ENCODE measurements around the gene KNDC1. TPM values are rescaled to one million over a fixed set of nuclear protein-coding genes. Genes with fewer than 3 reads are reported as not detected.
A peak's percentile ranks its signal among the peaks of the same experiment; 100 is the strongest.

KNDC1 gene
- total and polyA plus RNA-seq, 8 donors, result 0.05 to 1.7 (median 0.58) TPM; not detected in 1

DNA sequence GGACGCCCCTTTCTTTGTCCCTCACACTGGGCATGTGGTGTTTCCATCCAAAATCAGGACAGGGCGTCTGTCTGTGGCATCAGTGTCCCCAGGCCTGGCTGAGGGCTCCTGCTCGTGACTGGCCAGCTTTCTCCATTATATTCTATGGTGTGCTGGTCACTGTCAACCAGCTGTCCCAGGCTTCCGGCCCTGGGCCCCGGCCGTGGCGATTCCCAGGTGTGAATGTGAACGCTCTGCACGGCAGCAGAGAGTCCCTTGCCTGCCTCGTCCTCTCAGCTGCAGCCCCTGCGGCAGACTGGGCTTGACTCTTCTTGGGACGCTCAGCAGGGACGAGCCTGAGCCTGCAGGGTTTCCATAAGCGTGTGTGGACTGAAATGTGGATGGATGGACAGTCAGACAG is 64.1 kb downstream of the KNDC1 start:
- Histone ChIP-seq H3K27ac (no peak overlapping the region), H3K4me3 (no peak overlapping the region), H3K36me3 (no peaks in the 10 kb centered on the region), H3K9me3 (no peaks in the 10 kb centered on the region), H3K27me3 (peaks cover under 1 to 77% (median 43%) of the 10 kb centered on the region in 3 donors), H3K4me1 (no peaks in the 10 kb centered on the region)
- WGBS, 5 donors, result 67 to 77% (median 72%) methylated on average over 8 to 14 of the region's 14 CpGs
- intact Hi-C loops (cut with DNase I; ENCODE audit: low total_unique reads), result no loop called here
- TF ChIP-seq EP300 (IDR thresholded peaks at IDR 0.05) (no peak), POLR2A (IDR thresholded peaks at IDR 0.05) (no peak), POLR2AphosphoS5 (IDR thresholded peaks at IDR 0.05) (no peak)
- TF ChIP-seq, protein P1, sequence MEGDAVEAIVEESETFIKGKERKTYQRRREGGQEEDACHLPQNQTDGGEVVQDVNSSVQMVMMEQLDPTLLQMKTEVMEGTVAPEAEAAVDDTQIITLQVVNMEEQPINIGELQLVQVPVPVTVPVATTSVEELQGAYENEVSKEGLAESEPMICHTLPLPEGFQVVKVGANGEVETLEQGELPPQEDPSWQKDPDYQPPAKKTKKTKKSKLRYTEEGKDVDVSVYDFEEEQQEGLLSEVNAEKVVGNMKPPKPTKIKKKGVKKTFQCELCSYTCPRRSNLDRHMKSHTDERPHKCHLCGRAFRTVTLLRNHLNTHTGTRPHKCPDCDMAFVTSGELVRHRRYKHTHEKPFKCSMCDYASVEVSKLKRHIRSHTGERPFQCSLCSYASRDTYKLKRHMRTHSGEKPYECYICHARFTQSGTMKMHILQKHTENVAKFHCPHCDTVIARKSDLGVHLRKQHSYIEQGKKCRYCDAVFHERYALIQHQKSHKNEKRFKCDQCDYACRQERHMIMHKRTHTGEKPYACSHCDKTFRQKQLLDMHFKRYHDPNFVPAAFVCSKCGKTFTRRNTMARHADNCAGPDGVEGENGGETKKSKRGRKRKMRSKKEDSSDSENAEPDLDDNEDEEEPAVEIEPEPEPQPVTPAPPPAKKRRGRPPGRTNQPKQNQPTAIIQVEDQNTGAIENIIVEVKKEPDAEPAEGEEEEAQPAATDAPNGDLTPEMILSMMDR (IDR thresholded peaks at IDR 0.05), result no peak
- no peak for DNase-seq

DNA sequence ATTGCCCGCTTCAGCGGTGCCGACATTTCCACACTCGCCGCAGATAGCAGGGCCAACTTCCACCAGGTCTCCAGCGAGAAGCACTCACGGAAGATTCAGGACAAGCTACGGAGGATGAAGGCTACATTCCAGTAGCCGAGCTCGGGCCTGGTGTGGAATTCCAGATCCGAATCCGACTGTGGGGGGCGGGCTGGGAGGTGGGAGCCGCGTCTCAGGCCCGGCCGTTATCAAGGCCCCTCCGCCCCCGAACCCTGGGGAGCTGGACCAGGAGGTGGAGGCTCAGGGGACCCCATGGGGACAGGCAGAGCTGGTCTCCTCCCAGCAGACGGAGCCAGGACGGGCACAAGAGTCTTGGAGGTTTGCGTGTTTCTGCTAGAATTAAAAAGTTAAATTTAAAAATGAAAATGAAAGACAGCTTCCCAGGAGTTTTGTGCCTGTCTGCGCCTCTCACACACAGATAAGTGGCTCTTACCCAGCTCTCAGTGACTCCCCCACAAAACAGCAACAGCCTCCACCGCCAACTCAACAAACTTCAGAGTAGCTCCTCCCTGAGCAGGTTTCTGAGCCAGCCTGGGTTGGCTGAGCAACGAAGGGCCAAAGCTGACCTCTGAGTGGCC is 64.8 kb downstream of the KNDC1 start:
- no peaks in the 10 kb centered on the region for H3K36me3 ChIP-seq
- intact Hi-C loops (cut with DNase I; ENCODE audit: low total_unique reads), result no loop called here
- WGBS, 5 donors, result 69 to 79% (median 75%) methylated on average over 17 to 25 of the region's 25 CpGs
- TF ChIP-seq EP300 (IDR thresholded peaks at IDR 0.05) (no peak), POLR2A (IDR thresholded peaks at IDR 0.05) (no peak), POLR2AphosphoS5 (IDR thresholded peaks at IDR 0.05) (no peak)
- TF ChIP-seq, protein P1 (IDR thresholded peaks at IDR 0.05), result no peak
- no peak overlapping the region for H3K4me3 ChIP-seq
- H3K27me3 ChIP-seq, result peaks cover 8 to 77% (median 43%) of the 10 kb centered on the region in 3 donors
- peak in 1 of 2 donors; percentile 47 for DNase-seq
- peaks cover under 1 to 7% (median 6%) of the 10 kb centered on the region in 4 donors for H3K4me1 ChIP-seq
- no peaks in the 10 kb centered on the region for H3K9me3 ChIP-seq
- H3K27ac ChIP-seq, result no peak overlapping the region

DNA sequence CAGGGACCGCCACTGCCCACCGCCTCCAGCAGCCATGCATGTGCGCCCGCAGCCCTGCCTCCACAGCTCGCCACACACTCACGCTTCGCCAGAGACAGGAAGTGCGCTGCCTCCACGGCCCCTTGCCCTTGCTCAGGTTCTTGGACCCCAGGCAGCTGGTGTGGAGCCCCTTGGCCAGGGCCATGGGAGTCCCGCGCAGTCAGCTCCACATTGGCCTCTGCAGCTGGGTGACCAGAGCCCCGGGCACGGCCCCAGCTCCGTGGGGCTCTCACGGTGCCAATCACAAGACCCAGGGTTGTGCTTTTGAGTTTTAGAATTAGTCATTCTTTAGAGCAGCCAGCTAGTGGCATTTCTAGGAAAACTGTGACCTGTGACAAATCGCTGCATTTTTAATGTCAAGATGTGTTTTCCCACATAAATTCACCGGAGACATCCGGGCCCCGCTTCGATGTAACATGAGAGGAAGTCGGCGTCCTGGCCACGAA is 65.7 kb downstream of the KNDC1 start:
- H3K27ac ChIP-seq, result no peak overlapping the region
- H3K4me3 ChIP-seq, result no peak overlapping the region
- TF ChIP-seq POLR2AphosphoS5 (IDR thresholded peaks at IDR 0.05) (no peak), POLR2A (IDR thresholded peaks at IDR 0.05) (no peak), EP300 (IDR thresholded peaks at IDR 0.05) (no peak)
- TF ChIP-seq, protein P1 (IDR thresholded peaks at IDR 0.05), result no peak
- intact Hi-C loops (cut with DNase I; ENCODE audit: low total_unique reads), result no loop called here
- H3K36me3 ChIP-seq, result no peaks in the 10 kb centered on the region
- H3K27me3 ChIP-seq, result peaks cover 14 to 80% (median 43%) of the 10 kb centered on the region in 3 donors
- peaks cover 7 to 15% (median 12%) of the 10 kb centered on the region in 4 donors for H3K4me1 ChIP-seq
- 79 to 87% (median 83%) methylated on average over 20 to 23 of the region's 23 CpGs for WGBS, 5 donors
- DNase-seq, result no peak
- no peaks in the 10 kb centered on the region for H3K9me3 ChIP-seq

DNA sequence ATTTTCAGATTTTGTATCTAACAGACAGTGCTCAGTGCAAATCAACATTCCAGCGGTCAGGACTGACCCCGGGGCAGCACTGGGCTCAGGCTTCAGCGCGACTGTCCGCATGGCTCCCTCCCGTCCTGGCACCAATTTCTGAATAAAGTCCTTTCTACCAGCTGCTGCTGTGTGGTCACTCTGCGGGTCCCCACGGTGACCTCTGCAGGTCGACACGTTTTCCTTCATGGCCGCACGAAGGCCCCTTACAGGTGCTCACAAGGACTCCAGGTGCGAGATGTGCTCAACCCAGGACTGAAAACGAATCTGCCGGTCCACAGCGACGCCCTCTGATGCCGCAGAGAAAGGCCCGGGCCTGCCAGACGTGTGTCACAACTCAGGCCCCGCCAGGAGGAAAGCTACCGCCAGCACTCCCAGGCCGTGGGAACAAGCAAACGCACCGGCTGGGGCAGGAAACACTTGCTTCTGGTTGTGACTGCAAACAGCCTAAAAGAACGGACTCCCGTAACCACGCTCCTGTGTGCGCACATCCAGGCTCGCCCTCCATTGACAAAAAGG is 66.3 kb downstream of the KNDC1 start:
- H3K36me3 ChIP-seq, result no peaks in the 10 kb centered on the region
- H3K9me3 ChIP-seq, result no peaks in the 10 kb centered on the region
- DNase-seq, result no peak
- TF ChIP-seq POLR2AphosphoS5 (IDR thresholded peaks at IDR 0.05) (no peak), POLR2A (IDR thresholded peaks at IDR 0.05) (no peak), EP300 (IDR thresholded peaks at IDR 0.05) (no peak)
- TF ChIP-seq, protein P1 (IDR thresholded peaks at IDR 0.05), result no peak
- H3K27me3 ChIP-seq, result peaks cover 14 to 80% (median 49%) of the 10 kb centered on the region in 3 donors
- intact Hi-C loops (cut with DNase I; ENCODE audit: low total_unique reads), result no loop called here
- WGBS, 5 donors, result 50 to 61% (median 53%) methylated on average over 29 to 30 of the region's 30 CpGs
- H3K4me3 ChIP-seq, result no peak overlapping the region
- no peak overlapping the region for H3K27ac ChIP-seq
- peaks cover 7 to 21% (median 15%) of the 10 kb centered on the region in 4 donors for H3K4me1 ChIP-seq
